ENCODE results near the gene PARK7.

DNA sequence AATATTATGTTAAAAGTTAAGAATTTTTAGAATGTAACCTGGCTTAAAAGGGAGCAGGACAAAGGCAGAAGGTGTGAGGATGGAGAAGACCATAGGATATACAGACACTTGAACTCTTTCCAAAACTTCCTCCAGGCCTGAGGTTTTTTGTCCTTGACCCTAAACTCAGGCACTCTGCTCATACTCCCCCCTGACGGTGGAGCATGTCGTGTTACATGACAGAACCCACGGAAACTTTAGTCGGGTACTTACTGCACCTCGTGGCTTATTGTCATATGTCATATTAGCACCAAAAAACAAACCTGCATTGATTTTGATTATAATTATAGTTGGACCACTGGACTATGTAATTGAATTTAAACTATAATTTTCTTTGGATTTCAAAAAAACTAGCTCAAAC lies 41.6 kb upstream of the PARK7 start:
- TF ChIP-seq POLR2AphosphoS5 (IDR thresholded peaks at IDR 0.05): no peak
- TF ChIP-seq EP300 (IDR thresholded peaks at IDR 0.05; ENCODE audit: low read depth): no peak
- no peak for TF ChIP-seq POLR2A (IDR thresholded peaks at IDR 0.05)
- TF ChIP-seq, protein P1, sequence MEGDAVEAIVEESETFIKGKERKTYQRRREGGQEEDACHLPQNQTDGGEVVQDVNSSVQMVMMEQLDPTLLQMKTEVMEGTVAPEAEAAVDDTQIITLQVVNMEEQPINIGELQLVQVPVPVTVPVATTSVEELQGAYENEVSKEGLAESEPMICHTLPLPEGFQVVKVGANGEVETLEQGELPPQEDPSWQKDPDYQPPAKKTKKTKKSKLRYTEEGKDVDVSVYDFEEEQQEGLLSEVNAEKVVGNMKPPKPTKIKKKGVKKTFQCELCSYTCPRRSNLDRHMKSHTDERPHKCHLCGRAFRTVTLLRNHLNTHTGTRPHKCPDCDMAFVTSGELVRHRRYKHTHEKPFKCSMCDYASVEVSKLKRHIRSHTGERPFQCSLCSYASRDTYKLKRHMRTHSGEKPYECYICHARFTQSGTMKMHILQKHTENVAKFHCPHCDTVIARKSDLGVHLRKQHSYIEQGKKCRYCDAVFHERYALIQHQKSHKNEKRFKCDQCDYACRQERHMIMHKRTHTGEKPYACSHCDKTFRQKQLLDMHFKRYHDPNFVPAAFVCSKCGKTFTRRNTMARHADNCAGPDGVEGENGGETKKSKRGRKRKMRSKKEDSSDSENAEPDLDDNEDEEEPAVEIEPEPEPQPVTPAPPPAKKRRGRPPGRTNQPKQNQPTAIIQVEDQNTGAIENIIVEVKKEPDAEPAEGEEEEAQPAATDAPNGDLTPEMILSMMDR (IDR thresholded peaks at IDR 0.05): no peak

Data from transverse colon (tissue), 4 donors.